22Rv1 (cell line): ENCODE data around the gene ASB5.

Experiments
- ZFX ChIP-seq: fragments of 450-650 bp; IDR thresholded peaks from 2 replicates; pipeline ENCODE4 v1.6.1; 2017; ENCODE audit warnings: antibody characterized with exemption, borderline replicate concordance
- TF ChIP-seq, protein P1 (sequence below): fragments of 450-650 bp; IDR thresholded peaks from 2 replicates; pipeline ENCODE4 v1.5.1; 2017; ENCODE audit warnings: mild to moderate bottlenecking

DNA sequence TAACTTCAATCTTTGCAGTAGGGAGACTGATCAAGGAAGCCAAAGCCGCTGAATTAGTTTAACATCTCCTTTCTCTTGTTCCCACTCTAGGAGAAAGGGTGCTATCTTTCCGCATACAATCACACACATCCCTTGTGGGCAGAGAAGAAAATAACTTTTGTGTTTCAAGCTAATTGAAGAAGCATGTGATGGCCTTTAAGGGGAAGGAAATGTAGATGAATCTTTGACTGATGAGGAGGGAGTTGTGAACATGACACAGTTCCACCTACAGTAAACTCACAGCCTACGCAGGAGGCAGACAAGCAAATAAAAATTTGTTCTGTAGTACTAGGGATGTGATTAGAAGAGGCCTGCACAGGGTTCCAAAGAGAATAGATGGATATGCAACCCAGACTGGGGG lies 58.9 kb downstream of the ASB5 start:
- TF ChIP-seq, protein P1, sequence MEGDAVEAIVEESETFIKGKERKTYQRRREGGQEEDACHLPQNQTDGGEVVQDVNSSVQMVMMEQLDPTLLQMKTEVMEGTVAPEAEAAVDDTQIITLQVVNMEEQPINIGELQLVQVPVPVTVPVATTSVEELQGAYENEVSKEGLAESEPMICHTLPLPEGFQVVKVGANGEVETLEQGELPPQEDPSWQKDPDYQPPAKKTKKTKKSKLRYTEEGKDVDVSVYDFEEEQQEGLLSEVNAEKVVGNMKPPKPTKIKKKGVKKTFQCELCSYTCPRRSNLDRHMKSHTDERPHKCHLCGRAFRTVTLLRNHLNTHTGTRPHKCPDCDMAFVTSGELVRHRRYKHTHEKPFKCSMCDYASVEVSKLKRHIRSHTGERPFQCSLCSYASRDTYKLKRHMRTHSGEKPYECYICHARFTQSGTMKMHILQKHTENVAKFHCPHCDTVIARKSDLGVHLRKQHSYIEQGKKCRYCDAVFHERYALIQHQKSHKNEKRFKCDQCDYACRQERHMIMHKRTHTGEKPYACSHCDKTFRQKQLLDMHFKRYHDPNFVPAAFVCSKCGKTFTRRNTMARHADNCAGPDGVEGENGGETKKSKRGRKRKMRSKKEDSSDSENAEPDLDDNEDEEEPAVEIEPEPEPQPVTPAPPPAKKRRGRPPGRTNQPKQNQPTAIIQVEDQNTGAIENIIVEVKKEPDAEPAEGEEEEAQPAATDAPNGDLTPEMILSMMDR = no peak
- no peak for TF ChIP-seq ZFX
